ENCODE results near the gene IRF7. TPM values are rescaled to one million over a fixed set of nuclear protein-coding genes. Genes with fewer than 3 reads are reported as not detected.
A peak's percentile ranks its signal among the peaks of the same experiment; 100 is the strongest.

Gene IRF7
- total RNA-seq, 1 donor from 2014 or later = 75.4 TPM

- Mint-ChIP-seq H3K4me1 (ENCODE audit: low read depth, unreplicated experiment) (peaks cover 6% of the 10 kb centered on the region), H3K27me3 (ENCODE audit: low read depth, unreplicated experiment) (peaks cover 2% of the 10 kb centered on the region), H3K9me3 (ENCODE audit: unreplicated experiment) (no peaks in the 10 kb centered on the region), H3K36me3 (ENCODE audit: low read depth, unreplicated experiment) (peaks cover 9% of the 10 kb centered on the region), H3K4me3 (ENCODE audit: unreplicated experiment) (peak overlapping the region; percentile 71), H3K27ac (ENCODE audit: unreplicated experiment) (no peak overlapping the region)
- Histone ChIP-seq H3K4me2 (ENCODE audit: low read length) (peak overlapping the region; percentile 65), H3K9me3 (ENCODE audit: insufficient read depth, low read depth, low read length) (no peaks in the 10 kb centered on the region), H3K36me3 (ENCODE audit: insufficient read depth, low read length) (no peaks in the 10 kb centered on the region), H3K9ac (ENCODE audit: low read length) (peak overlapping the region; percentile 8), H4K20me1 (ENCODE audit: insufficient read depth, low read length) (peaks cover 44% of the 10 kb centered on the region), H3K4me1 (ENCODE audit: insufficient read depth, low read length) (peaks cover 11% of the 10 kb centered on the region), H3K27me3 (ENCODE audit: insufficient read depth, low read length) (peaks cover 14% of the 10 kb centered on the region), H3K4me3 (ENCODE audit: insufficient read depth, low read depth, low read length) (peak overlapping the region; percentile 19), H3K79me2 (ENCODE audit: insufficient read depth, low read length) (no peaks in the 10 kb centered on the region), H3K27ac (ENCODE audit: low read depth, low read length) (no peak overlapping the region), H2AFZ (ENCODE audit: low read depth, low read length) (no peak overlapping the region)
- no peak for DNase-seq (ENCODE audit: low read depth)
- FAIRE-seq = no peak
- no peak for TF ChIP-seq CTCF (IDR thresholded peaks at IDR 0.05; ENCODE audit: insufficient read depth, low read depth, low read length)
- TF ChIP-seq EZH2 (IDR thresholded peaks at IDR 0.05; ENCODE audit: insufficient read depth, low read length) = peak; percentile 83
These were observed 23.7 kb upstream of the IRF7 start for GRCh38 chr11:639332-639955.

GRCh38 chr11:638631-639331 is 23.0 kb upstream of the IRF7 start:
- H4K20me1 ChIP-seq (ENCODE audit: insufficient read depth, low read length) = peaks cover 44% of the 10 kb centered on the region
- H3K4me3 ChIP-seq (ENCODE audit: insufficient read depth, low read depth, low read length) = peak overlapping the region; percentile 19
- no peaks in the 10 kb centered on the region for H3K79me2 ChIP-seq (ENCODE audit: insufficient read depth, low read length)
- no peak for FAIRE-seq
- H3K4me1 ChIP-seq (ENCODE audit: insufficient read depth, low read length) = peaks cover 11% of the 10 kb centered on the region
- peak overlapping the region; percentile 71 for H3K4me3 Mint-ChIP-seq (ENCODE audit: unreplicated experiment)
- H3K36me3 ChIP-seq (ENCODE audit: insufficient read depth, low read length) = no peaks in the 10 kb centered on the region
- DNase-seq (ENCODE audit: low read depth) = no peak
- peaks cover 6% of the 10 kb centered on the region for H3K4me1 Mint-ChIP-seq (ENCODE audit: low read depth, unreplicated experiment)
- H3K36me3 Mint-ChIP-seq (ENCODE audit: low read depth, unreplicated experiment) = peaks cover 9% of the 10 kb centered on the region
- peaks cover 14% of the 10 kb centered on the region for H3K27me3 ChIP-seq (ENCODE audit: insufficient read depth, low read length)
- peak overlapping the region; percentile 8 for H3K9ac ChIP-seq (ENCODE audit: low read length)
- peak overlapping the region; percentile 65 for H3K4me2 ChIP-seq (ENCODE audit: low read length)
- TF ChIP-seq CTCF (IDR thresholded peaks at IDR 0.05; ENCODE audit: insufficient read depth, low read depth, low read length) (no peak), EZH2 (IDR thresholded peaks at IDR 0.05; ENCODE audit: insufficient read depth, low read length) (no peak)
- H3K9me3 ChIP-seq (ENCODE audit: insufficient read depth, low read depth, low read length) = no peaks in the 10 kb centered on the region
- H3K27ac Mint-ChIP-seq (ENCODE audit: unreplicated experiment) = peak overlapping the region; percentile 95
- H3K27me3 Mint-ChIP-seq (ENCODE audit: low read depth, unreplicated experiment) = peaks cover 2% of the 10 kb centered on the region
- no peak overlapping the region for H3K27ac ChIP-seq (ENCODE audit: low read depth, low read length)
- H2AFZ ChIP-seq (ENCODE audit: low read depth, low read length) = no peak overlapping the region
- H3K9me3 Mint-ChIP-seq (ENCODE audit: unreplicated experiment) = no peaks in the 10 kb centered on the region

Data from astrocyte (in vitro differentiated cells and primary cell).